GM13977 (cell line): ENCODE data around the gene TXNRD3.

Source experiments
- DNase-seq: peaks from one replicate; pipeline ENCODE4 v3.0.0; 2012; ENCODE audit warnings: low spot score
- in situ Hi-C: fragments of 300-500 bp; cut with MboI; formaldehyde crosslinking; loops from one replicate; pipeline ENCODE4 v1.12.0; 2022; ENCODE audit warnings: low sequenced_read_pairs, low pct_unique_long_range_greater_than_20kb, mixed read lengths, inconsistent platforms; ENCODE audit not compliant: unreplicated experiment
- TF ChIP-seq, protein P1 (sequence below): IDR thresholded peaks from 2 replicates; pipeline ENCODE4 v1.5.1; 2012; ENCODE audit warnings: mild to moderate bottlenecking, control low read depth; ENCODE audit not compliant: insufficient read depth; ENCODE audit errors: extremely low read depth, missing control alignments

TXNRD3 gene

DNA sequence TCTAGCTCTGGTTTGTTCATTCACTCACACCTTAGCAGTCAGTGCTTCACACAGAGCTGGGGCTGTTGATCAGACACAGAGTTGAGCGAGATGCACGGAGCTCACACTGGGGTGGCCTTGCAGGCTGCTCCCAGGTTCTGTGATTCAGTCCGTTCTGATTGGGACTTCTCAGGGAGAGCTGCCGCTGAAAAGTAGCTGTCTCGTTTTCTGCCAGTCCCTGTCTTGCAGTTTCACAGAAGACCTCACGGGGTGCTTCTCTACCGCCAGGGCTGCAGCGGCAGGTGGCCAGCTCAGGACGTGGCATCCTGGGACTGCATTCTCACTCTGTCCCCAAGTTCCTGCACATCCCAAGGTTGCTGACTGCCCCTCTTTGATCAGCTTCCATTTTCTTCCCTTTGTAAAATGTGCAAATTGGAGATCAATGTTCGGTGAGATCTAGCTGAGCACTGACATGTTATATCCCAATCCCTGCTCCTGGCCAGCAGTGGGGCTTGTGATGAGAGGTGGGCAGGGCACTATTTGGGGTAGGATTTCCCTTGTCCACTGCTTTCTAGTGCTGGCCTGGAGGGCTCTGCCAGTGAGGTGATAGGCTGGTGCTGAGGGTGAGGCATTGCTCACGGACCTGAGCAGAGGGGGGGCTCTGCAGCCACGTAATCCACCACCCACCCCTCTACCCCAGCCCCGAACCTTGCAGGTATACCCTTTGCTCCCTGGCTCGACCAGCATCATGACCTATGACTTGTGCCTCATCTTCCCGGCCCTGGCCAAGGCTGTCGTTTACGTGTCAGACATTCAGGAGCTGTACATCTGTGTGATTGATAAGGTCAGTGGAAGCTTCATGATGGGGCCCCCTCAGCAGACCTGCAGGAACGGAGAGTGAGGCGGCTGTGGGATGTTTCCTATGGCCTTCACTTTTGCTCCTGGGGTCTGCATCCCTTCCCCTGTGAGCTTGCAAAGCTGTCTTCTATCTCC, 5.3 kb upstream of the TXNRD3 start:
- no peak for DNase-seq
- in situ Hi-C loops: no loop called here
- TF ChIP-seq, protein P1, sequence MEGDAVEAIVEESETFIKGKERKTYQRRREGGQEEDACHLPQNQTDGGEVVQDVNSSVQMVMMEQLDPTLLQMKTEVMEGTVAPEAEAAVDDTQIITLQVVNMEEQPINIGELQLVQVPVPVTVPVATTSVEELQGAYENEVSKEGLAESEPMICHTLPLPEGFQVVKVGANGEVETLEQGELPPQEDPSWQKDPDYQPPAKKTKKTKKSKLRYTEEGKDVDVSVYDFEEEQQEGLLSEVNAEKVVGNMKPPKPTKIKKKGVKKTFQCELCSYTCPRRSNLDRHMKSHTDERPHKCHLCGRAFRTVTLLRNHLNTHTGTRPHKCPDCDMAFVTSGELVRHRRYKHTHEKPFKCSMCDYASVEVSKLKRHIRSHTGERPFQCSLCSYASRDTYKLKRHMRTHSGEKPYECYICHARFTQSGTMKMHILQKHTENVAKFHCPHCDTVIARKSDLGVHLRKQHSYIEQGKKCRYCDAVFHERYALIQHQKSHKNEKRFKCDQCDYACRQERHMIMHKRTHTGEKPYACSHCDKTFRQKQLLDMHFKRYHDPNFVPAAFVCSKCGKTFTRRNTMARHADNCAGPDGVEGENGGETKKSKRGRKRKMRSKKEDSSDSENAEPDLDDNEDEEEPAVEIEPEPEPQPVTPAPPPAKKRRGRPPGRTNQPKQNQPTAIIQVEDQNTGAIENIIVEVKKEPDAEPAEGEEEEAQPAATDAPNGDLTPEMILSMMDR: no peak

DNA sequence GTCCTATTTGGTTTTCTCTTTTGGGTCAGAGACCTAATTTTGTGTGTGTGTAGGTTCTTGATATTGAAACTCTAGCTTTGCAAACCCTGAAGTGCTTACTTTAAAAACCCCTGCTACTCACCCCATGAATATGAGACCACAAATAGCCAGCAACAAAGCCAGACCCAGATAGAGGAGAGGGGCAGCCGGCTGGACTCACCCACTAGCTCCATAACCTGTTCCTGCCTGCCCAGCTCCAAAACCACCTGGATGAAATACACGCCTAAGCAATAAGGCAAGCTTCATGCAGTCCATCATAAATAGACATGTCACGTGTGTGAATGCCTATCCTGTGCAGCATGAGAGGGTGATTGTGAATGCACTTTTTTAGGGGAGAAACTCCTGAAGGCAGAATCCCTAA, 3.7 kb upstream of the TXNRD3 start:
- in situ Hi-C loops: no loop called here
- no peak for DNase-seq
- TF ChIP-seq, protein P1: no peak

DNA sequence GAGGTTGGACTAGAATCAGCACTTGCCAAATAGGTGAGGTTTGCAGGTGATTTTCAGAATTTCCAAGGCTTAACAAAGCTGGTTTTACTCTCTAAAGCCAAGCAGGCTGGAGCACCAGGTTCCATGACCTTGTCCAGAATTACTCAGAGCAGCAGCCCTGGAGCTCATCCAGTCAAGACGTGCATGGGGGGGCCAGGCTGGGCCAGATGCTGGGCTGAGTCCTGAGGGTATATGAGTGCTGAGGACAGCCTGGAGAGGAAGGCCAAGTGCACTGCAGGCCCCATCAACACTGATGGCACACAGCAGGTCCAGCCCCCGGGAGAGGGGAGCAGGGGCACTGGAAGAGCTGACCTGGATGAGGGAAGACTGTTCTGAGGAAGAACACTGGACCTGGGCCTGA, 3.0 kb upstream of the TXNRD3 start:
- TF ChIP-seq, protein P1: no peak
- no peak for DNase-seq
- in situ Hi-C loops: no loop called here

DNA sequence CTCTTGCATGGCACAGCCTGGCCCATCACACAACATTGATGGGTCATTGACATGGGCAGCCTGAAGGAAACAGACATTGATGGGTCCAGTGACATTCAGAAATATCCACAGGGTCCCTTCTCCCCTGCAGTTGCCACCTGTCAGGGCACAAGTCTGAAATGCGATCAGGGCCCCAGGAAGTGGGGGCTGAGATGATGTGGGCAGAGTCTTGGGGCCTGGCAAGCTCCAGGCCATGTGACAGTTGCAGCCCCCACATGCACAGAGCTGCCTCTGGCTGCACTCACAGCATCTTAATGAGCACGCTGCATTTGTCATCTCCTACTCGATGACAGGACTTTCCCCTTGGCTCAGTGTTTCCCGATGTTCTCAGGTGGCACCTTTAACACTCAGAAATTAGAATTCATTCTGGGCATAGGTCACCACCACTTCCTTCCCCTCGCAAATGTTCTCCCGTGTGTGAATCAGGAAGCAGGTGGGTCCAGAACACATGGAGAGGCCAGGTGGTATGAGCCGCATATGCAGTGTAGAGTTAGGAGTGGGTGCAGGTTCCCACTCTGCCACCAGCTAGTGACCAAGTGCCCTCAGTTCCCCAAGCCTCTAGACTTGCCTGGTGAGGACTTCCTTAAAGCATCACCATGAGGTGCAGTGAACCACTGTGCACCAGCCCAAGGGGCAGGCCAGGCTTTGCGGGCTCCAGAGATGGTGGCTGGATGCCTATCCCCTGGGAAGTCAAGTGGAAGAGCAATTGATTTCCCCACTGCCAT, 1.6 kb upstream of the TXNRD3 start:
- DNase-seq: no peak
- in situ Hi-C loops: no loop called here
- TF ChIP-seq, protein P1: no peak

DNA sequence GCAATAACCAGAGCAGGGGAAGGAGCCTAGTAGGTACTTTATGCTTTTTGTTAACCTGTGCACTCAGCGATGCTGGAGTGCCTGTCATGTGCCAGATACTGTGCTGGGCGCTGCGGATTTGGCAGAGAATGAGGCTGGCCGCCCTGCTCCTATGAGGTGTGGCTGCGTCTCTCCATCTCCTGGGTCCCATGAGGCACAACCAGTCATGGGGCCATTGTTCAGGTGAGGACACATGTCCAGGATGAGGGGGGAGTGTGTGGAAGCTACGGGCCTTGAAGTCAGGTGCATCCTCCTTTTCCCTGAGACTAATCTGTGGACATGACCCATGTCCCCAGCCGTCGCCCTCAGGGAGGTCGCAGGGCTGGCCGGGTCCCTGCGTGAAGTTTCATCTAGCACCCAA, 963 bp upstream of the TXNRD3 start:
- in situ Hi-C loops: no loop called here
- no peak for DNase-seq
- TF ChIP-seq, protein P1: no peak

DNA sequence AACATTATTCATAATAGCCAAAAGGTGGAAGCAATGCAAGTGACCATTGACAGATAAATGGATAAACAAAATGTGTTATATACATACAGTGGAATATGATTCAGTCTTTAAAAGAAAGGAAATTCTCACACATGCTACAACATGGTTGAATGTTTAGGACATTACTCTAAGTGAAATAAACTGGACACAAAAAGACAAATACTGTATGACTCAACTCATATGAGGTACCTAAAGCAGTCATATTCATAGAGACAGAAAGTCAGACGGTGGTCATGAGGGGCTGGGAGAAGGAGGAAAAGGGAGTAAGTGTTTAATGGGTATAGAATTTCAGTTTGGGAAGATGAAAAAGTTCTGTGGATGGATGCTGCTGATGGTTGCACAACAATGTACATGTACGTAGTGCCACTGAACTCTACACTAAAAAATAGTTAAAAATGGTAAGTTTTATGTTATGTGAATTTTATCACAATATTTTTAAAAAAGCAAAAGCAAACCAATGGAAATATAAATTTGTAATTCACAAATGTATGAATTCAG, 5.3 kb downstream of the TXNRD3 start:
- in situ Hi-C loops: no loop called here
- no peak for DNase-seq
- TF ChIP-seq, protein P1: no peak
